CD4-positive, alpha-beta T cell treated with Interleukin-4 for 1 hour (primary cell): ENCODE measurements around the gene ZNRF1.
"Not testable (repeated sequence)": the region's sequence is repeated elsewhere in the genome, so short reads cannot be mapped to it uniquely, and the experiment has no call there.

Experiments
- DNase-seq, 2 donors: peaks; one replicate each; pipeline ENCODE4 v3.0.0-alpha.2; 2020 to 2022

ZNRF1 gene

DNA sequence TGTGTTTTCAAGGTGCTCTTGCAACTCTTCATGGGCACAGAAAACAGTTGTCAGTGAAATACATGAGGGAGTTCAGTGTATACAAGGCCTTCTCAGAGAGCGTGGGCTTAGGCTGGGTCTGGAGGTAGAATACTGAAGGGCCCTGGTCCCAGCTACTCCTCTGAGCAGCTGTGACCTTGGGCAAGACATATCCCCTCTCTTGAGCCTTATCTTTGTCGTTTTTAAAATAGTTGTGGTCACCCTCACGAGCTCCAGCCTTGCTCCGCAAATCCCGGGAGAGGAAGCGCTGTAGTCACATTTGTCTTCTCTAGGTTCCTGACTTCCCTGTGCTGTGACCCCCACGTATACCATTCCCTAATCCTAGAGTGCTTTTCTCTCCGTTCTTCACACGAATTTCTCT, 3.6 kb downstream of the ZNRF1 start:
- no peak for DNase-seq

DNA sequence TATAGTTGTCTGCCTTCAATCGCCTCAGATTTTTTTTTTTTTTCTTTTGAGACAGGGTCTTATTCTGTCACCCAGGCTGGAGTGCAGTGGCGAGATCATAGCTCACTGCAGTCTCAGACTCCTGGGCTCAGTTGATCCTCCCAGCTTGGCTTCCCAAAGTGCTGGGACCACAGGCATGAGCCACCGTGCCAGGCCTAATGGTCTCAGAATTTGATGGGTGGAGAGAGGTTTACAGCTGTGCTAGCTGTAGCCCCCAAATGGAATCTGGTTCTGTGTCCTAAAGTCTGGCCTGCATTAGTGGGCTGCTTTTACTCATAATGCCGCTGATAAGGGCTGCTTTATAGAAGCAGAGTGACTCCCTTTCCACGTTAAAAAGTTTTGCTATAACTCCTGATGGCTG, 5.1 kb downstream of the ZNRF1 start:
- DNase-seq: no peak

DNA sequence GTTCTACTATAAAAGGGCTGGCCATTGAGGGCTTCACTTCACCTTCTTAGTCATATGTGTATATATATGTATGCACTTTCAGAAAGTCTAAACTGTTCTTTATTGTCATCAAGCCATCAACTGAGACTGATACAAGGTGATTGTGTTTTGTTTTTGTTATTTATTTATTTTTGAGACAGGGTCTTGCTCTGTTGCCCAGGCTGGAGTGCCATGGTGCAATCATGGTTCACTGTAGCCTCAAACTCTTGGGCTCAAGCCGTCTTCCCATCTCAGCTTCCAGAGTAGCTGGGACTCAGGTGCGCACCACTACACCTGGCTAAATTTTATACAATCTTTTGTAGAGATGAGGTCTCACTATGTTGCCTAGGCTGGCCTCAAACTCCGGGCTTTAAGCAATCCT, 5.6 kb downstream of the ZNRF1 start:
- no peak for DNase-seq

DNA sequence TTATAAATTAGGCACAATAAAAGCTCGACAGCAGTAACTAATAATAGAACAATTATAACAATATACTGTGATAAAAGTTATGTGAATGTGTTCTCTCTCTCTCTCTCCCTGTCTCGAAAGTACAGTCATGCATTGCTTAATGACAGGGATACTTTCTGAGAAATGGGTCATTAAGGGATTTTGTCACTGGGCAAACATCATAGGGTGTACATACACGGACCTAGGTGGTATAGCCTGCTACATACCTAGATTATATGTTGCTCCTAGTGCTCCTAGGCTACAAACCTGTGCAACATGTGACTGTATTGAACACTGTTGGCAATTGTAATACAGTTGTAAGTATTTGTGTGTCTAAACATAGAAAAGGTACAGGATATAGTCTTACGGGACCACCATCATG, 6.9 kb downstream of the ZNRF1 start:
- DNase-seq: no peak

DNA sequence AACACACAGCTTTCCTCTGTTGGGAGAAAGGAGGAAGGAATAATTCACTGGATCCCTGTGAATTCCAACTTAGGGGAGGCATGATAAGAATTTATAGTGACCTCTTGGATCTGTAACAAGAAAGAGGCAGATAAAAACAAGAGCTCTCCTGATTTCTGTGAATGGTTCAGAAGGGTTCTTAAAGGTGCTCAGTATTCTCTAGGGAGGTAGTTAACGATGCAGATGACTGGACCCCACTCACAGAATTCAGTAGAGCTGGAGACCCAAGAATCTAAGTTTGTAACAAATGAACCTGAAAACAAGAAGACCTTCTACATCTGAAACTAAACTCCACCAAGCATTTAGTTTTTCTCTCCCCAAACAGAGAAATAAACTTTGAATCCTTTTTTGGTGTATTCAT, 8.6 kb downstream of the ZNRF1 start:
- no peak for DNase-seq

DNA sequence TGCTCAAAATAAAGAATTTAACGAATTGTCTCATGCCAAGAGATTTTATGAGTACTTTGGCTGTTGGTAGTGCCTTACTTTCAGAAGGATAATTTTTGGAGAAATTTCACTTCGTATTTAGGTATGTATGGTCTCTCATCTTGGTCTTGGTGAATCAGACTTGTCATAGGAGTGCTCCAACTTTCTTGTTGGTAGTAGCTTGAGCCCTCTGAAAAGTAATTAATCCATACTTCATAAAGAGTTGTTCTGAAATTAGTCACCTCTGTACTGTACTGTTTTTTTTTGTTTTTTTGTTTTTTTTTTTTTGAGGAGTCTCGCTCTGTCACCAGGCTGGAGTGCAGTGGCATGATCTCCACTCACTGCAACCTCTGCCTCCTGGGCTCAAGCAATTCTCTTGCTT, 11.6 kb downstream of the ZNRF1 start:
- DNase-seq: no peak

DNA sequence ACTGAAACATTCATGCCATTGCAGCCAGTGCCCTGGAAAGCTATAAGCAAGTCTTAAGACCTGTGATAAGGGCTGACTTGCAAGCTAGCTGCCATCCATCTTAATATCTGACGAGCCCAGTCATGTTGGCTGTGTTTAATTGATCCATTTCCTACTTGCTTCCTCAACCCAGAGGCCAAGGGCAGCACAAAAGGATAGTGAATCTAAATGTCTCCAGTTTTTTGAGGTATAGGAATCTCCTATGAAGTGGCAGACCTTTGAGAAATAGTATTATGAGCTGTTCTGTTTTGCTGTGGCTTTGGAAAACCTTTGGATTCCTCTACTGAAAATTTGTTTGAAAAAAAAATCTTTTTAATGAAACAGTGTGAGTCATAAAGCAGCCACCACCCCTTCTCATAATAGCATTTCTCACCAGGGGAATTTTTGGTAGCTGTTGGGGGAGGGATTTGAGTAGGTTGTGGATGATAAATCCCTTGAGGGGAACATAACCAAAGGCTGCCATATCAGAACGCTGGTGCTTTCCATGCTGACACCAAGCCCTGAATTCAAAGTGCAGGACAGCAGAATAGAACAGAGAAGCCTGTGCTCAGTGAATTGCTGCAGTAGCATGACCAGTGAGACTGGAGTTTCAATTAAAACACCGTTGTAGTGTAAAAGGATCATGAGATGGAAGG, 12.9 kb downstream of the ZNRF1 start:
- DNase-seq: peak; percentile 22 to 52

DNA sequence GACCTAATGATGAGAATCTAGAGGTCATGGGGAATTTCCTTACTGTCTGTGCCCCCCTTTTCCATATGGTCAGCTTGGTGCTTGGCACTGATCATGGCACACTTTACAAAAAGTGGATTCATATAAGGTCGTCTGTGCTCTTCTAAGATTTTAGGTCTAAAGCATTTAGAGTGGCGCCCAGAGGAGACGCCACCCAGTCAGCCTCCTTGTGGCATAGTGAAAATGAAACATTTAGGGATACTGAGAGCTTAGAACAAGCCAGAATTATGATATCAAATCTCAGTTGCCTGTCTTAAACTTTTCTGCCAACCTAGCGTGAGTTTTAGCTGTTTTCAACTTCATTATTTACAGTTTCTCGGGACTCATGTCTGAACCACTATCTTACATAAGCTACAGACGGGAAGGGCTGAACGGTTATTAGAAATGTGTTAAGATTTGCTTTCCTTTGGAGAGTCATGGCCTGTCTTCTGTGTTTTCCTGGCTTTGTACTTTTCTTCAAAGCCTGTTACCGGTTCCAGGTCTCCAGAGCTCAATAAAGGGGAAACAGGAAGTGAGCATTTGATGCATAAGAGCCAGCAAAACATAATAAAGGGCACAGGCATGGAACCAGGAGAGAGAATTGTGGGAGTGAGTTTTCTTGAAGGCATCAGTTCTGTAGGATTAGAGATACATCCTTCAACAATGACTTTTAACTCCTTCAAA, 13.7 kb downstream of the ZNRF1 start:
- DNase-seq: no peak

DNA sequence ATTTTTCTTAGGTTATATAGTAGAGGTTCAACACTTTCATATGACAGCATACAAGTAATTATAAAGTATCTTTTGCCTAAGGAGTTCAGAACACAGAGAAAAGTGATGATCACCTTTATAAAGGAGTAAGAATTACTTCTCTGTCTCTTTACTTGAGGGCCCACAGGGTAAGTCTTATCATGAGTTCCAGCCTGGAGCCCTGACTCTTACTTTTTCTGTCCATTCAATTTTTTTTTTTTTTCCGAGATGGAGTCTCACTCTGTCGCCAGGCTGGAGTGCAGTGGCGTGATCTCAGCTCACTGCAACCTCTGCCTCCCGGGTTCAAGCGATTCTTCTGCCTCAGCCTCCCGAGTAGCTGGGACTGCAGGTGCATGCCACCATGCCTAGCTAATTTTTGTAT, 14.3 kb downstream of the ZNRF1 start:
- not testable (repeated sequence) for DNase-seq

DNA sequence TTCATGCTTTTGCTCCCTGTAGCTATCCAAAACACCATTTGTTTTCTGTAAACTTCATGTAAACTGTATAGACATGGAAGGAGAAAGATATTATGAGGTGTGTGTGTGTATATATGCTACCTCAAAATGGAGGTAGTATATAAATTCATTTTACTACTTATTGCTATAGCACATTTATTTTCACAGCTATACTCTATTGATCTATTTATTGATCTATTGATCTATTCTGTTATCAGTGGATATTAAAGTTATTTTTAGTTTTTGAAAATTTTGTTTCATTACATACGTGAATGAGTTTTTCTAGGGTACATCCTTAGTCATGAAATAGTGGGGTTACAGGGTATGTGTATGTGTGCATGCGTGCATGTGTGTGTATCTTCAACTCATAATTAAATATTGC, 15.5 kb downstream of the ZNRF1 start:
- no peak for DNase-seq

DNA sequence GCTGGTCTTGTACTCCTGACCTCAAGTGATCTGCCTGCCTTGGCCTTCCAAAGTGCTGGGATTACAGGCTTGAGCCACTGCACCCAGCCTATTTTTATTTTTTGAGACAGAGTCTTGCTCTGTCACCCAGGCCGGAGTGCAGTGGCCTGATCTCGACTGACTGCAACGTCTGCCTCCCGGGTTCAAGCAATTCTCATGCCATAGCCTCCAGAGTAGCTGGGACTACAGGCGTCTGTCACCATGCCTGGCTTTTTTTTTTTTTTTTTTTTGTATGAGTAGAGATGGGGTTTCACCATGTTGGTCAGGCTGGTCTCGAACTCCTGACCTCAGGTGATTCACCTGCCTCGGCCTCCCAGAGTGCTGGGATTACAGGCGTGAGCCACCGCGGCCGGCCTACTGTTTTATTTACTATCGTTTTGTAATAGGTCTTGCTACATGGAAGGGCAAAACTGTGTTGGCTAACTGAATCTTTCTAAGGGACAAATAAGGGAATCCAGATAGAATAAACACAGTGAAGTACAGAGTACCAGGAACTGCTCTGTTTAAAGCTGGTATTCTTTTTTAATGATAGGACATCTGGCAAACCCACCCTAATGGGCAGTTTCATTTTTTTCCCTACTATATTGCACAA, 17.7 kb downstream of the ZNRF1 start:
- DNase-seq: not testable (repeated sequence)

DNA sequence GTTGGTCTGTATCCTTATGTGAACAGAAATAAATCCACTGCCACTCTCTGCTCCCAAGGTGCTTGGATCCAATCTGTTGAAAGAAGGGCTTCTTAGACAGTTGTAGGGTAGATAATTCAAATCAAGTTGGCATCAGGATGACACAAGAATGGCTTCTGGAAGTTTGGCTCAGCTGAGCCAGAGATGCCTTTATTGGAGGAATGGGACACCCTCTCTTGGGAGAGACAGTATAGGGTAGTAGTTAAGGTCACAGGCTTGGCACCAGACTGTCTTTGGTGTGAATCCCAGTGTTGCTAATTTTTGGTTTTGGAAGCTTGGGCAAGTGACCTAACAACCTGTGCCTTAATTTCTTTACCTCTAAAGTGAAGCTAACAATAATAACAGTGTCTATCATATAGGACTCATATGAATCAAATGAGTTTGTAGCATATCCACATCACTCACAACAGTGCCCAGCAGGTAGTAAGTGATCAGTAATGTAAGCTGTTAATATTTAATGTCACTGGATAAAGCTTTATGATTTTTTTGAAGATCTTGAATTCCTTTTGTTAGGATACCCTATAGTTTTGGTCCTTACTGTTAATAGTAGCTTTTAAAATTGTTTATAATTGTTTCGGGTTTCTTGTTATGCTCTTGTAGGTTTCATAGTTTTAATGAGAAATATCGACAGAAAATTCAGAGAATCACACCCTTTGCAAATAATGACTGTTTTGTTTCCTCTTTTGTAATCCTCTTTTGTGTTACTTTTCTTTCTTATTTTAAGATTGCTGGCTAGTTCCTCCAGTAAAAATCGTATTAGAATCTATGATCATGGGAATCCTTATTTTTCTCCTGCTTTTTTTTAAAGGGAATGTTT, 19.1 kb downstream of the ZNRF1 start:
- no peak for DNase-seq

DNA sequence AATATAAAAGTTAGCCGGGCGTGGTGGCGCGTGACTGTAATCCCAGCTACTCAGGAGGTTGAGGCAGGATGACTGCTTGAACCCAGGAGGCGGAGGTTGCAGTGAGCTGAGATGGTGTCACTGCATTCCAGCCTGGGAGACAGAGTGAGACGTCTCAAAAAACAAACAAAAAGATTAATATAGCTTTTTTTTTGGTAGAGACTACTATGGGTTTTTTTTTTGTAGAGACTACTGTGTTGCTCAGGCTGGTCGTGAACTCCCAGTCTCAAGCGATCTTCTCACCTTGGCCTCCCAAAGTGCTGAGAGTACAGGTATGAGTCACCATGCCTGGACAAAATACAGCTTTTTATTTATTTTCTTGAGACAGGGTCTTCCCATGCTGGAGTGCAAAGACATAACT, 20.2 kb downstream of the ZNRF1 start:
- DNase-seq: no peak

DNA sequence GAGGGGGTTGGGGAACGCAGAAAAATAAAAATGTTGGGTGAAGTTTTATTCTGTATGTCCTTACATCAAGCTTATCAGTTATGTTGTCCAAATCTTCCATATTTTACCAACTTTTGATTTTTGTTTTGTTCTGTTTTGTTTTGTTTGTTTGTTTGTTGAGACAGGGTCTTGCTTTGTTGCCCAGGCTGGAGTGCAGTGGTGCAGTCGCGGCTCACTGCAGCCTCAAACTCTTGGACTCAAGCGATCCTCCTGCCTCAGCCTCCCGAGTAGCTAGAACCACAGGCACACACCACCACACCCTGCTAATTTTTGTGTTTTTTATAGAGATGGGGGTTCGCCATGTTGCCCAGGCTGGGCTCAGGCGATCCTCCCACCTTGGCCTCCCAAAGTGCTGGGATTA, 20.8 kb downstream of the ZNRF1 start:
- no peak for DNase-seq

DNA sequence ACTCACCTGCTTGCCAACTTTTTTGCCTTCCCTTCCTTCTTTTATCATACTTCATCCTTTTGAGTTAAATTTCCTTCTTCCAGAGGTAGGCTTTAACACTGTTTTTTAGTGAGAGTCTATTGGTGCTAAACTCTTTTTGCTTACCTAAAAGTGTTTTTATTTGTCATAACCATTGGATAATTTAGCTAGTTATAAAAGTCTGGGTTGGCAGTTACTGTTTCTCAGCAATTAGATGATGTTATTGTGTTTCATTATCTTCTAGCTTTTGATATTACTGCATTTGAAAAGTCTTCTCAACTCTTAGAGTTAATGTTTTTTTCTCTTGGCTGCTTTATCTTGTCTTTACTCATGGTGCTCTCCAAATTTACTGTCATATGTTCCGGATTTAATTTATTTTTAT, 22.6 kb downstream of the ZNRF1 start:
- no peak for DNase-seq

DNA sequence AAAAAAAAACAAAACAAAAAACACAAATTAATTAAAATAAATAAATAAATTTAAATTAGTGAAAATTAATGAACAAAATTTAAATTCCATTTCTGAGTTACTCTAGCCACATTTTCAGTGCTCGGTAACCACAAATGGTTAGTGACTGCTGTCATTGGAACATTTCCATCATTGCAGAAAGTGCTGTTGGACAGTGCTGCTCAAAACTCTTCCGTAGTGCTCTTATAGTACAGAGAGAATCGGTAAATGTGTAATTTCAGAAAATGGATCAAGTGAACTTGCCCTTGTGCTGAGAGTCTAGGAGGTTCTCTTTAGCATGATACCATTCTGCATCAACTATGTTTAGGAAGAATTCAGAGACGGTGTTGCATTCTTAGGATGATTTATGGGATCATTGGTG, 23.7 kb downstream of the ZNRF1 start:
- DNase-seq: no peak

DNA sequence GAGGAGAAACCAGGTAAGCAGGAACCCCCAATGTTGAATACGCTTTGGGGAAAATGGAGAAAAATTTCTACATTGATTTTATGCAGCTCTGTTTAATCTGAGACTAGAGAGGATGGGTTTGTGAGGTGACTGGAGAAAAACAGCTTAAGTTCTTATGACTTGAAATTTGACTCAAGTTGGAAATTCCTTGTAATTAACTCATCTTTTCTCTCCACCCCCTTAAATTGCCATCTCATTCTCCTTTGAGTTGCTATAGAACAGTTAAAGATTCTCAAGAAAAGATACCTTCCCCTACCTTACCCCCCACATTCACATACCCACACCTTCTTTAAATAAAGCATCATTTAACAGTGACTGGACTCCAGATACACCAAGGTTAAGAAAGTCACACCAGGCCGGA, 24.2 kb downstream of the ZNRF1 start:
- DNase-seq: no peak

DNA sequence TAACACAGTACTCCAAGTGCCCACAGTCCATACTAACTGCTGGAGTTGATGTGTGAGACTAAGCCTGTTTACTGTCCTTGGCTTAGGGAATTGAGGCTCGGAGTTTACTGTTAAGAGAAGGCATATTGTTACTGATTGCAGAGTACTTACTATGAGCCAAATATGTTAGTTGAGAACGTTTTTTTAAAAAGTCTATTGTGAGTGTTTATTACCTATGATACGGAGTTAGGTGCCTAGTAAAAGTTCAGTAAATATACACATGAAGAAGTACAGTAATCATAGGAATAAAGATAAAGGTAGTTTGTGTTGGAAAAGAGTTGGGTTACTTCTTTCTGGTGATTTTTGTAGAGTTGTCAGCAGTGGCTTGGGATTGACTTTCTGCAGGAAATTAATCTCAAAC, 25.4 kb downstream of the ZNRF1 start:
- DNase-seq: no peak

DNA sequence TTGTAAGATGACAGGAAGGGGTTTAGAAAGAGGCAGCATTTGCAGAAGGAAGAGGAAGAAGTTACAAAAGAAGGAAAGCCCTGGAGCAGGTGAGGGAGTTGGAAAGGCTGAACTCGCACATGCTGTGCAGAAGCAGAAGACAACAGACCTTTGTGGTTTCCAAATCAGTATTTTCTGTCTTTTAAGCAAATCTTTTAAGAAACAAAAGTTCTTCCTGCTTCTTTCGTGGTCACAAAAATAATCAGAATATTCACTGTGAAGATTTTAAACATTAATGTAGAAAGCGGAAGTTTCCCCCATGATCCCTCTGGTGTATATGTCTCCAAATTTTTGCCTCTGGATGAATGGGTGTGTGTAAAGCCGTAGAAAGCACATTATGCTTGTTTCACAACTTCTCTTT, 25.8 kb downstream of the ZNRF1 start:
- no peak for DNase-seq

DNA sequence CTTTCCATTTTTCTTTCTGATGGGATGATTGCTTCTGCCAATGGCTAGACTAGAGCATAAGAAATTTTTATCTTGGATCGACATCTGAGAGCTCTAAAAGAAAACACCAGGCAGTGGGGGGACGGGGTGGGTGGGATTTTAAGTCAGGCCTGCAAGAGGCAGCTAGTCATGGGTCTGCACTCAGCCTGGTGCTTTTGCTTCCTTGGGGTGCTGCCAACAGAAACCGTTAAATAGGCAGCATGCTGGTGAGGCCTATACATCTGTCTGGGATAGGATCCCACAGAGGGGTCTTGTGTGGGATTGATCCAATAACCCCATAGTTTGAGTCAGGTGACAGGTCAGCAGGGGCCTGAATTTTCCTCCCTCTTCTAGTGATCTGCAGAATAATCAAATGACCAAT, 26.9 kb downstream of the ZNRF1 start:
- DNase-seq: no peak

DNA sequence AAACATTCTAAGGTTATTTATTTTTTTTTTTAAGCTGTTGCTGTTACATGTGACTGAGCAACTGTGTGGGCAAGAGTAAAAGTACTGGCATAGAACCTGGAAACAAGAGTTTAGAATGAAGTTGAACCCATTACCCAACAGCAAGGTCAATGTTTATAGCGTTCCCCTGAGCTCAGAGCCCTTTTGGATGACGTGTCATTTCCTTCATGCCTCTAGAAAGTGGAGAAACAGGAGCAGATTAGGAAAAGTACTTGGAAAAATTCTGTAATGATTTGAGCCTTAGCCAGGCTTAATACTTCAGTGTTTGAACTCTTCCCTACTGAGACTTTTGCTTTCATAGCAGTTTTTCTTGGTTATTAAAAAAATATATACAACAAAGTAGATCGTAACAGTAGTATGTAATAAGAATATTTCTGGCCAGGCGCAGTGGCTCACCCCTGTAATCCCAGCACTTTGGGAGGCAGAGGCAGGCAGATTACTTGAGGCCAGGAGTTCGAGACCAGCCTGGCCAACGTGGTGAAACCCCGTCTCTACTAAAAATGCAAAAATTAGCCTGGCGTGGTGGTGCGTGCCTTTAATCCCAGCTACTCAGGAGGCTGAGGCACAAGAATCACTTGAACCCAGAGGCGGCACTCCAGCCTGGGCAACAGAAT, 27.5 kb downstream of the ZNRF1 start:
- DNase-seq: not testable (repeated sequence)

DNA sequence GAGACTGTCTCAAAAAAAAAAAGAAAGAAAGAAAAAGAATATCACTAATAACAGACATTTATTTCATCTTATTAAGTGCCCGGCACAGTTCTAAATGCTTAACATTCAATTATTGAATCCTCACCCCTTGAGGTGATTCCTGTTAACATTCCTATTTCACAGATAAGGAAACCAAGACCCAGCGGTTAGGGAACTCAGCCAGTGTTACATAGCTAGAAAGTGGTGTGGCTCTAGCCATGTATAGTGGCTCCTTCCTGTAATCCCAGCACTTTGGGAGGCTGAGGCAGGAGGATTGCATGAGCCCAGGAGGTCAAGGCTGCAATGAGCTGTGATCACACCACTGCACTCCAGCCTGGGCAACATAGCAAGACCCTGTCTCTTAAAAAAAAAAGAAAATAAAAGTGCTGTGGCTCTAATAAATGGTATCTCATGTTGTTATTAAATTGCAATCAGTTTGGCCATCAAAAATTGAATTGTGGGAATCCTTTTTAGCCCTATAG, 28.1 kb downstream of the ZNRF1 start:
- DNase-seq: no peak
